ENCODE data around the gene BAIAP2L1.

BAIAP2L1 gene

DNA sequence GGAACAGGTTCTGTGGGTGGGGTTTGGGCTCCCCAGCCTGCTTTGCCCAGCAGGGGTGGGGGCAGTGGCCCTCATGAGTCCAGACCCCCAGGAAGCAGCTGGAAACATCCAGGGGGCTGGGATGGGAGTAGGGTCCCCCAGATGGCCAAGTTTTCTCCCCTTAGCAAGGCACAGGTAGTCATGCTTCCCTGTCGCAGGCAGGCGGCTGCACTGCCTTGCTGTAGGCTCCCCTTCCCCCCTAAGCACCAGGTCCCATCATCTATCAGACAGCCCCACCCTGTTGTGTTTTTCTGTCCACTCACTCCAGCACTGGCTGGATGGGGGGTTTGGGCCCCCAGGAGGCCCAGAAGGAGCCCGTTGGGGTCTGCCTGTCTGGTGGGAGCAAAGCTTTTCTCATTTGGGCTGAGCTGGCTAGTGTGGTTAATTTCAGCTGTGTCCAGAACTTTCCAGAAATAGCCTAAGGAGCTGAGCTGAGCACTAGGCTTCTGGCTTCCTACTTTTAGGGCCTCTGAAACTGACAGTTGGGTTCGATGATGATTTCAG is 111.5 kb downstream of the BAIAP2L1 start:
- DNase-seq = no peak

DNA sequence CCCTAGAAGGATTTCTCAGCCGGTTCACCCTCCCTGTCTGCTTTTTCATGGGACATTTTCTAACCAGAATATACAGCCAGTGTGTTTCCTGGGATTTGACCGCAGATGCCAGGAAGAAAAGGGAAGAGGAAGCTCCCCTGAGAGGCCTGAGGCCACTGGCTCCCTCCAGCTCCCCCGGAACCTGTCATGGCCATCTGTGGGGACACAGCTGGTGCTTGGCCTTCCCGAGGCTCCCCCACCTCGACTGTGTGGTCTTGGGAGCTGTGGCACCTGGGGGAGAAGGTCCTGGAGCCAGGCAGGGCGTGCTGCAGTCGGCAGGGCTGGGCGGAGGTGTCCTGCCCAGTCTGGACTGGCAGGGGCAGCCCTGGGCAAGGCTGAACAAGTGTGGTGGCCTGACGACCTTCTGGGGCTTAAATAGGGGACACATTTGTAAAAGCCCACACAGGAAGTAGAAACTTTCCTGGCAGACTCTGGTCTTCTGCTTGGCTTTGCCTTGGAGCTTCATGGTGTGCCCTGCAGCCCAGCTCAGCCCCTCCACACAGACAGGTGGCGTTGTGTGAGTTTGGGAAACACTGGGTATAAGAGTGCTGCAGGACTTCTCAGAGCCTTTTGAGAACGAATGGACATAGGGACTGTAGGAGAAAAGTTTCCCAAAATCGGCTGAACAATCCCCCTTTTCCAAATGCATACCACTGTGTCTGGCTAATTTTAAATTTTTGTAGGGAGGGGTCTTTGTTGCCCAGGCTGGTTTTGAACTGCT is 112.6 kb downstream of the BAIAP2L1 start:
- DNase-seq = no peak

DNA sequence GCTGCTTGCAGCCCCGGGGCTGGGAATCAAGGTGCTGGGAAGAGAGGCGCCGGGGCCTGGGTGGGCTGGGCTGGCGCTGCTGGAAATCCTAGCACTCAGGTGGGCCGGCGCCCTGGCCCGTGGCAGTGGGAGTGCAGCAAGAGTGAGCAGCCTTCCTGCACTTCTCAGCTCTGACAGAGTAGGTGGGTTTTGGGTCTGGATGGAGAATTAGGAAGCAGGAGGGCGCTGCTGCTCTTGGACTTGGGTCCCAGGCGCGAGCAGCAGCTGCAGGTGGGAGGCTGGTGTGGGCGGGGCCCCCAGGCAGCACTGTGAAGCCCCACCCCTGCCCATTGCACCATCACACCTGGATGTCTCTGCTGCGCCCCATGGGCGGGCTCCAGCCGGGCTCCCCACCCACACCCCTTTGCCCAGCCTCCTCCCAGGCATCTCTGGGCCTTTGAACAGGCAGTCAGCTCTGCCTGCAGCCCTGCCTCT is 113.4 kb downstream of the BAIAP2L1 start:
- DNase-seq = no peak

DNA sequence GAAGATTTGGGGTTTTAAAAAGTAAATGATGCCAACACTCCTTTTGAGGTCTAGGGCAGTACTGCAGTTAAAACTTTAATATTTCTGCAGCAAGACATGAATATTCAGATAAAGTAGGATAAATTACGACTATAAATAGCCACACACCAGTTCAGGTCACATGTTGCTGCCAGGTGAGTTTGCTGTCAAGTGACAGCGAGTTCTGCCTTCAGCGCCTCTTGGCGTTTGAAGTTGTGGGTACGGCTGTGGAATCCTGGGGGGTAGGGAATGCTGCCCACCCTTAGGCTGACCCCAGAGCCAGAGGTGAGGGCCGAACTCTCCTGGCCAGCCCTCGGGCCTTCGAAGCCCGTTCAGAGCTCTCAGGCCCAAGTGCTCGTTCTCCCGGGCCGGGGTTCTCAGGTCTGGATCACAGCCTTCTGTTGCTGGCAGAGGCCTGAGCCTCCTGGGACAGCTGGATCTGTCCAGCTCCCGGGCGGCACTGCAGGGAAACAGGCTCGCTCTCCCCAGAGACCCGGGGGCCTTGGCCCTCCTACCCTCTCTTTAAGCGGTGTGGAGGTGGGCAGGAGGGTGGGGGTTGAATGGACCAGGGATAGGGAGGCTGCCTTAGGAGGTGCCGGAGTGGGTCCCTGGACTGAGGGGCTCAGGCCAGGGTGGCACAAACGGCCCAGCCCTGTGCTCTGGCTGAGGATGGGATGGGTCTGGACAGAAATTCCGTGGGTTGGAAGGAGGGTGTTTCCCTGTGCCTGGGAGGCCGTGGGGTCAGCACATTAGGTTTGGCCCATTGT is 114.0 kb downstream of the BAIAP2L1 start:
- no peak for DNase-seq

DNA sequence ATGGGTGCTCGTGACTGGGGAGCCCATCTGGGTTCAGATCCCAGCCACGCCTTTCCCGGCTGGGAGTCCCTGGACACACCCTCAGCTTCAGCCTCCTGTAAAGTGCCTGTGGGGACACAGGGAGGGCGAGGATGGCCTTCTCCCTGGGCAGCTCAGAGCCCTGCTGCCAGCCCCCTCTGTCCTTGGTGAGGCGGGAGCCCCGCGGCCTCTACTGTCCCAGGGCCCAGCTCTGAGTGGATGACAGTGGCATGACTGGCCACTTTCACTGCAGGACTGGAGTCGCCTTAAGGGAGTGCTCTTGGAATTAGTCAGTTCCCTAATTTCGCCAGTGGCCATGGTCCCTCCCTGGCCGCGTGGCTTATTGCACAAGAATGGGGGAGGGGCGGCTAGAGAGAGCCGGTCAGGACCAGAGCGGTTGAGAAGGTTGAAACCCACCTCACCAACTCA is 114.8 kb downstream of the BAIAP2L1 start:
- DNase-seq = peak; percentile 62

DNA sequence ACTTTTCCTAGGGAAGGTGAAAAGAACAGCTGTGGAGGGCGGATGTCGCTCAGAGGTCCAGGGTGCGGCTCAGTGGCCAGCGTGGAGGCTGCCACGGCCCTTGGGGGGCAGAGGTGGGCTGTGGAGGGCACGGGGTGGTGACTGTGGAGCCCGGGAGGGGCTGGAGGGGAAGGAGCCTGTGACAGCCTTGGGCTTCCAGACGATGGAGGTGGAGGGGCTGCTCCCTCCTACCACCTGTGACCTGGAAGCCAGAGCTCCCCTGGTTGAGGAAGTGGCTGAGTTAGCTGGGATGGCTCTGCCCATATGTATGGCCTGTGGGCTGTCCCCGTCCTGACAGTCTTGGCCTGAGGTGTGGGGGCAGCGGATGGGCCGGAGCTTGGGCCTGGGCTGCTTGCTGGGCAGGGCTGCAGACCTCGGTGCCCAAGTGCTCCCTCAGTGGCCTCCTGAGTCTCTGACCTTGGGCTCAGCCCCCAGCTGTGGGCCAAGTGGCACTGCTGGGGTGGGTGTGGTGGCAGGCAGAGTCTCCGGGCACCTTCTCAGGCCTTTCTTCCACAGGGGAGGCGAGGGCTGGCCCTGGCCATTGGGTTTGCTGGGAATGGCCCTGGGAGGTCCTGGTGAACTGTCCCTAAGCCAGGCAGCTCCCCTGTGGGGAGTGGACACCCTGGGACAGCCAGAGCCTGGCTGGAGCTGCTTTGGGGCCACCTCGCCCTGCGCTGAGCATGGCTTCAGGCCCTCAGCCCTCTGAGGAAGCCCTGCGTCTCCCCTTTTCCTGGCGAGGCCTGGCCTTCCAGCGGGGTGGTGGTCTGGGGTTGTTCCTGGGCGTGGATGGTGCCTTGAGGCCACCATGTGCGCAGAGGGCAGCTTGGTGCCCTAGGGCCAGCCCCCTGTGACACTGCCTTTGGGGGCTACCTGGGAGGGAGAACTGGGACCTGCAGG is 115.5 kb downstream of the BAIAP2L1 start:
- no peak for DNase-seq

DNA sequence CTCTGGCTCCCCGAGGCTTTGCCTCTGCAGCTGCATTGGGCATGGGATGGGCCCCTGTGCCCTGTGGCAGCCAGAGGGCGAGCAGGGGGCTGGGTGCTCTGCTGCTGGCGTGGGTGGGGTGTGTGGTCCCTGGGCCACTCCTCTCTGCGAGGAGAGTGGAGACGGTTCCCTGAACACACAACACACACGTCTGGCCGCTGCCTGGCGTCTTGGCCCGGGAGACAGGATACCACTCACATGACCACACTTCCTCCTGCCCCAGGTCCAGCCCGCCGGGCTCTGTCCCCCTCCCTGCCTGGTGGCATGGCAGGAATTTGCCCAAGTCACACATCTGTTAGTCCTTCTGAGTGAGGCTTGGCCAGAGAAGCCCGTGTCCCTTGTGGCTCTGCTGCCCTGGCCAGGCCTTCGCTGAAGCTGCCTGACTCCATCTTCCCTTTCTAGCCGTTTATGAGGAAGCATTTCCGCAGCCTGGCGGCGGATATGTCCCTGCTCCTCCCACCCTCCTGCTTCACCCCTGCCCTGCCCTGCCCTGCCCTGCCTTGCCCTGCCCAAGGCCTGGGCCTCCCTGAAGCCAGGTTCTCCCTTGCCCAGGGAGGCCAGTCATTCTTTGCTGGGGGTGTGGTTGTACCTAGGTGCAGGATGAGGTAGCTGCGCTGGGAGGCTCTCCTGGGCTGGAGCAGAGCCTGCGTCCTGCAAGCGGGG is 116.4 kb downstream of the BAIAP2L1 start:
- peak; percentile 61 for DNase-seq

DNA sequence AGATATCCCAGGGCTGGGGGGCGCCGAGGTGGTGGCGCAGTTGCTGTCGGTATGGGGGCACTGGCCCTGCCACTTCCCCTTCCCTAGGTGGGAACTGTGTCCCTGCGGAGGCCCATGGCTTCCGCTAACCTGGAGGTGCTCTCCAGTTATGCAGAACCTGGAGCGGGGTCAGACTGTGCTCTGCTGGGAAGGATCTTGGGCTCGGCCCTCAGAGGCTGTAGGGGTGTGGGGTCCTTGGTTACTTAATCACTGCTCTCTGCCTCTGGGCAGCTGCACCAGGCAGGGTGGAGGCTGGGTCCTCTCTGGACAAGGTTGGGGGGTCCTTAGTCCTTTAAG is 117.0 kb downstream of the BAIAP2L1 start:
- DNase-seq = no peak

DNA sequence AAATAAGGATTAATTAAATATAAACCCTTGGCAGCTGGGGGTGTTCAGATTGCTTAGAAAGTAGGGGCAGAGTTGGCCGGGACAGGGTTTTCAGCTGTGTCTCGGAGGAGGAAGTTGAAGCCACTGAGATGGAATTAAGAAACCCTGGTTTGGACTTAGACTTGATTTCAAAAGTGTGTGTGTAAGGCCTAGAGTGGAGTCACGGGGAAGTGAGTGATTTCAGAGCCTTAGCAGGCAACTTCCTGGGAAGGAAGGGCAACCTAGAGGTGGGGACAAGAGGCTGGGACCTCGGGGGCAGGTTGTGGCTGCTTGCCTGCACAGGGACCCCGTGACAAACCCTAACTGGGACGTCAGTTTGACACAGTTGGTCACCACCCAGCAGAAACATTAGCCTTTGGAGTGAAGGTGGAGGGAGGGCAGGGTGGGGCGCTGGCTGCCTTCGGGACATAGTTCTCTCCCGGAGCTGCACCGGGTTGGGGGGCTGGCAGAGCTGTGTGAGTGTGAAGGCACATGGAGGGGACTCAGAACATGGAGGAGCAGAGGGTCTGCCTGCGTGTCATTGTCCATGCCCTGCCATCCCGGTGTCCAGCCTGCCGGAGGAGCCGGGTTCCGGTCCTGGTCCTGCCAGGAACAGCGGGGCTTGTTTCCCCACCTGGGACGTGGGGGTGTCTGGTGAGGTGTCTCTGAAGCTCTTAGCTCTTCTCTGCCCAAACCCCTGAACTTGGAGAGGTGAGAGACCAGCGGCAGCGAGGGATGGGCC is 117.6 kb downstream of the BAIAP2L1 start:
- DNase-seq = peak; percentile 45

DNA sequence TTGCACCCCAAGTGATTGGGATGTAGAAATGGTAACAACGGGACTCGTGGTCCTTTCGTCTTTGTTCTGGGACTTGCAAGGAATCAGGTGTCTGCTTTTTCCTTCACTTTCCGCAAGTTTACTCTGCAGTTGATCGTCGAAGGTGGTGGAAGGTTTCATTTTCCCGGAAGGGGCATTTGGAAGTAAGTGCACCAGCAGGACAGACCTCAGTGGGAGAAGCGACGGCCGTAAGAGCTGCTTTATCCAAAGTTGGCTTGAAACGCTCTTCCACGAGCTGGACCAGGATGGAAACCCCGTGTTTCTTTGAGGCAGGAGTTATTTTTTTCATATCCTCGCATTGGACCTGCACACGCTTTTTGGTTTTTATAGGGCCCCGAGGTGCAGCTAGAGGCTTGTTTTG is 118.2 kb downstream of the BAIAP2L1 start:
- DNase-seq = no peak

DNA sequence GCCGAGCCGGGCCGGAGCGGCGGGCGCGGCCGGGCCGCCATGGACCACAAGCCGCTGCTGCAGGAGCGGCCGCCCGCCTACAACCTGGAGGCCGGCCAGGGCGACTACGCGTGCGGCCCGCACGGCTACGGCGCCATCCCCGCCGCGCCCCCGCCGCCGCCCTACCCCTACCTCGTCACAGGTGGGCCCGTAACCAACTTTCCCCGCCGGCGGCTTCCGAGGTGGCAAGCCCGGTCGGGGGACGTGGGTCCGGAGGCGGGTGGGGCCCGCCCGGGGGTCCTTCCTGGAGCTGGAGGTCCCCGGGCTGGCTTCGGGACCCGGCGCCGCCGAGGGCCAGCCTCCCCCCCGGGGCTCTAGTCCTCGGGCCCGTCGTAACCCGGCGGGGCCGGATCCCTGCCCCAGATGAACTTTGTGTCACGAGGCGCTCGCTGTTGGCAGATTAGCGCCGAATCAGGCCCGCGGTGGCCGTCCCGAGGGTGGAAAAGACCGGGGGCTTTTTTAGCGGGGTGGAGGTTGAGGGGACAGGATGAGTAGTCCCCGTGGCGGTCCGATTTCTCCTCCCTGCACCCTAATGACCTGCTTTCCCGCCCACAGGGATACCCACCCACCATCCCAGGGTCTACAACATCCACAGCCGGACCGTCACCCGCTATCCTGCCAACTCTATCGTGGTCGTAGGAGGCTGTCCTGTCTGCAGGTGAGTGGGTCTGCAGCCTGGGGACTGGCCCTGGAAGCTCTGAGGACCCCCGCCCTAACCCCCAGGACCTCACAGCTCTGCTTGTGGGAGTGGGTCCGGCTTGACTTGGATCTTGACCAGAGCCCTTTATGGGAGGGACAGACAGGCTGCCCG is 118.9 kb downstream of the BAIAP2L1 start:
- no peak for DNase-seq

DNA sequence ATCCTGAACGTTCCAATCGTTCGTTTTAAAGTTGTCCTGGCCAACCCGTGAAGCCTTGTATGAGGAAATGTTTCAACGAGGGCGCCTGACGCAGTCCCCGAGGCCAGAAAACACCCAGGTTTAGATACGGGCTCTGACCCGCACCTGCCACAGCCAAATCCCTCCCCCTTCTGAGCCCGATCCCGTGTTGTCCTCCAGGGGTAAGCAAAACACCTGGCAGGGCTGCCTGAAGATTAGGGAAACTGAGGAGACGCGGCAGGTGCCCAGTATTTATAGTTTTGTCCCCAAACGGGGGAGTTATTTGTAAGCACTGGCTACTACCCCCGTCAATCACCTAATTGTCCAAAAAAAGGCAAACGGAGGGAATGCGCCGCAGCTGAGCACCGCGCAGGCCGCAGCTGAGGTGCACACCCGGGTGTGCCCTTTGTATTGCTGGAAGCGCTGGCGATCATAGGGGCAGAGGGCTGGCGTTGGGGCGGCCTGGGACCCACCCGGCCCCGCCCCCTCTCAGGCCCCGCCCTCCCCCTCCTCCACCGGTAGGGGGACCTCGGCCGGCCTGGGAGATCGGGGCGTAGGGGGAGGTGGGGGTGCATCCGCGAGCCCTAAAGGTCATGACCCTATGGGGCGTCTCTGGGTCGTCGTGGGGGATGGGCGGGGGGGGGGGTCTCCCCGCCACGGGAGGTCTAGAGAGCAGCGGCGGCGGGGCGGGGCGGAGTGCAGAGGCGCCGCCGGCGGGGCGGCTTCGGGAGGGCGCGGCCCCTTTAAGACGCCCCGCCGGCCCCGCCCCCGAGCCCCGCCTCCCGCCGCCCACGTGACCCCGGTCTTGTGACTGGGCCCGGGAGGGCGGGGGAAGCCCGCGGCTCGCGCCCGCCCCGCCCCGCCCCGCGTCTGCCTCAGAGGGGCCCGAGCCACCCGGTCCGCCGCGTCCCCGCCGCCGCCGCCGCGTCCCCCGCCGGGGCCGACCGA is 119.8 kb downstream of the BAIAP2L1 start, which contains the start of gene BRI3:
Gene BRI3 (plus strand): TSS at position 896 of the 966 bp plus-strand sequence. CDS start 110 bp downstream, outside the sequence.
- DNase-seq = peak; percentile 91

DNA sequence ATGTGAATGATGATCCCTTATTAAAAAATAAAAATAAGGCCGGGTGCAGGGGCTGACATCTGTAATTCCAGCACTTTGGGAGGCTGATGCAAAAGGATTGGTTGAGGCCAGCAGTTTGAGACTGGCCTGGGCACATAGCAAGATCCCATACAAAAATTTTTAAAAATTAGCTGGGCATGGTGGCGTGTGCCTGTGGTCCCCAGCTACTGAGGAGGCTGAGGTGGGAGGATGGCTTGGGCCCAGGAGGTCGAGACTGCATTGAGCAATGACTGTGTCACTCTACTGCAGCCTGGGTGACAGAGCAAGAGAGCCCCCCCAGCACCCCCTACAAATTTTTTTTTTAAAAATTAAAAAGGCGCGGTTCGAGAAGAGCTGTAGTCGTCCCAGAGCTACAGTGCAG is 120.6 kb downstream of the BAIAP2L1 start:
- no peak for DNase-seq

DNA sequence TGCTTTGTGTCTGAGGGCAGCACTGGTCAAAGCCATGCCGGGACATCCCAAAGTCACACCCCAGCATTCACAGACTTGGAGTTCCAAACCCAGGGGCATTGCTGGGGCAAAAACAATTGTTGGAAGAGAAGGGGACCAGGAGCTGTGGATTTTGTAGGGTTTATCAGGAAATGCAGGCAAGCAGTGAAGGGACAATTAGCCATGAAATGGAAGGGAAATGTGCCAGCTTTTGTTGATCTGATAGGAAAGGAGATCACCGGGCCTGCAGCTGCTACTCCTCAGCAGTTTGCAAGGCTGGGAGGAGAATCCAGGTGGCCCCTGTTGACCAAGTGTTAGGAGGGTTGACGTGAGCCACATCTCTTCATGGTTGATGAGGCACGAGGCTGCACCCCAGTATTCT is 122.0 kb downstream of the BAIAP2L1 start:
- DNase-seq = no peak

DNA sequence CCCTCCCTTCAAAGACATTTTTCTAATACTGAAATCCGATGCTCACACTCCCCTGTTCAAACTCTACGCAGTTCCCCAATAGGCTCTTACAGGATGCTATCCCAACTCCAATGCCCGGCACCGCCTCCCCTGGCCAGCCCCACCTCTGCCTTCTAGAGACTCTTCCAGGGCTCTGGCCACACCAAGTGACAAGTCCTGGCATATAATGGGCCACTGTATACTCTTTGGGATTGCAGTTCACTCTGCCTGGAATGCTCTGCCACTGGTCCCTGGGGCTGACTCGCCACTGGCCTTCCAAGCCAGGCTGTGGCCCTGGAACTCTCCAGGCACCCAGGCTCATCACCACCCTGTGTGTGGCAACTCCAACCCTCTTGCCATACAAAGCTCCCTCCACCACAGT is 122.5 kb downstream of the BAIAP2L1 start:
- DNase-seq = no peak

DNA sequence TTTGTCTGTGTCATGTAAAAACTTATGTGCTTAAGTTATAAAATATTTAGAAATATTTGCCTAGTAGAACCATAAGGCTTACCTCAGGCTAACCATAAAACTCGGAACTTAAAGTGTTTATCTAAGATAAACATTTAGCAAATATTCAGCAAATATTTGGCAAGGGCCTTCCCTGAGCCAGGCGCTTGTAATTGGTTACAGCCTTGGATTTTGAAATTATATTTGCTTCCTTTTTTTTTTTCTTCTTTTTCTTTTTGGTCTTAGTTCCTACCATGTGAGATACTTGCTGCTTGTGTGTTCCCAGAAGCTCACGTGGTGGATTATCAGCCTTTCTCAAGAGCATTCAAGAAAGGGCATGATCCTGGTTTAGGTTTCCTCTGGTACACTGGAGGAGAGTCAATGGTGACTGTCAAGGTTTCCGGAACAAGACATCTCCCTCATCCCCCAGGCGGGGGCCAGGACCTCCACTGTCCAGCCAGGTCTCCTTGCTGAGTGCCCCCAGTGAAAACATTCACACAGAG is 124.6 kb downstream of the BAIAP2L1 start:
- no peak for DNase-seq

DNA sequence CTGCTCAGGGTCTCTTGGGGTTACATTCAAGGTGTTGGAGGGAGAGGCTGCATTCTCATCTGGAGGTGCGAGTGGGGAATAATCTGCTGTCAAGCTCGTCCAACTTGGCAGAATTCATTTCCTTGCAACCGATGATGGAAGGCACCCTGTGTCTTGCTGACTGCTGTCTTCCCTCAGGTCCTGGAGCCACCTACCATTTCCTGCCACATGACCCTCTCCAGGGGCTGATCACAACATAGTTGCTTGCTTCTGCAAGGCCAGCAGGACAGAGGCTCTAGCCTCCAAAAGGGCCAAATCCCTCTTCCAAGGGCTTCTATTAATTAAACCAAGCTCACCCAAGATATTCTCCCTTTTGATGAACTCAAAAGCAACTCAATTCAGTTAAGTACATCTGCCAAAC is 133.6 kb downstream of the BAIAP2L1 start:
- no peak for DNase-seq

DNA sequence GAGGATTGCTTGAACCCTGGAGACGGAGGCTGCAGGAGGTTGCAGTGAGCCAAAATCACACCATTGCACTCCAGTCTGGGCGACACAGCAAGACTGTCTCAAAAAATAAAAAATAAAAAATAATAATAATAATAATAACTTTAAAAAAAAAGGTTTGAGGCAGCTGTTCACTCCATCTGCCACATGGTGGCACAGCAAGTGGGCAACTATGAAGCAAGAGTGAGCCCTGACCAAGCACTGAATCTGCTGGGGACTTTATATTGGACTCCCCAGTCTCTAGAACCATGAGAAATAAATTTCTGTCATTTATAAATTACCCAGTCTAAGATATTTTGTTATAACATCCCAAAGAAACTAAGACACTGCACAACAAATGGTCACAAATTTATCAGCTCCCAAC is 134.1 kb downstream of the BAIAP2L1 start:
- no peak for DNase-seq

DNA sequence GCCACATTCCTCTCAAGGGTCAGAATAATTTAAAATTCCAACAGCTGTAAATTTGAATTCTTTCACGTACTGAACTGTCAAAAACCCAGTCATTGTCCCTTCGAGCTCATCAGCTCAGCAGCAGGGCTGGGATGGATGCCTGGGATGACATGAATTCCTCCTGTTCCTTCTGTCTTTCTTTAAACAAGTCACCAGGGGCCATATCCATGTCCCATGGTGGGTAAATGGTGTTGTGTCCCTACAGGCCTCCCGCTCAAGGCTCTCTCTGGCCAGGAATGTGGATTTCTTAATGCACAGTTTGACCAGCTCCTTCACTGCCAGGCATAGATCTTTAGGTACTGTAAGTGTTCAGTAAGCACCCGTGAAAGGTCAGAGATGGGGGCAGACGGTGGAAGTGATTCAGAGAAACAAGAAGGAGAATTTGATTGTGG is 135.0 kb downstream of the BAIAP2L1 start:
- DNase-seq = no peak
